Skeletal muscle satellite cell (primary cell): Measurements from ENCODE around the gene GSDME.

ENCODE experiments used
- H3K27me3 ChIP-seq: 2 replicates; pipeline ENCODE4 v1.7.0; 2013; ENCODE audit warnings: low read length; ENCODE audit not compliant: control insufficient read depth, insufficient read depth
- H3K36me3 ChIP-seq: 2 replicates; pipeline ENCODE4 v1.7.0; 2013; ENCODE audit warnings: mild to moderate bottlenecking, control low read depth, low read length; ENCODE audit not compliant: insufficient read depth
- H3K4me1 ChIP-seq: 2 replicates; pipeline ENCODE4 v1.7.0; 2013; ENCODE audit warnings: low read length; ENCODE audit not compliant: control insufficient read depth, insufficient read depth
- H3K4me2 ChIP-seq: 2 replicates; pipeline ENCODE4 v1.7.0; 2013; ENCODE audit warnings: mild to moderate bottlenecking, low read length
- H3K4me3 ChIP-seq: 2 replicates; pipeline ENCODE4 v1.7.0; 2013; ENCODE audit warnings: low read length
- H3K9ac ChIP-seq: 2 replicates; pipeline ENCODE4 v1.7.0; 2013; ENCODE audit warnings: mild to moderate bottlenecking, low read depth, low read length, moderate library complexity
- H3K9me3 ChIP-seq: replicated peaks from 2 replicates; pipeline ENCODE4 v1.7.0; 2013; ENCODE audit warnings: mild to moderate bottlenecking, control low read depth, low read length

GSDME gene

DNA sequence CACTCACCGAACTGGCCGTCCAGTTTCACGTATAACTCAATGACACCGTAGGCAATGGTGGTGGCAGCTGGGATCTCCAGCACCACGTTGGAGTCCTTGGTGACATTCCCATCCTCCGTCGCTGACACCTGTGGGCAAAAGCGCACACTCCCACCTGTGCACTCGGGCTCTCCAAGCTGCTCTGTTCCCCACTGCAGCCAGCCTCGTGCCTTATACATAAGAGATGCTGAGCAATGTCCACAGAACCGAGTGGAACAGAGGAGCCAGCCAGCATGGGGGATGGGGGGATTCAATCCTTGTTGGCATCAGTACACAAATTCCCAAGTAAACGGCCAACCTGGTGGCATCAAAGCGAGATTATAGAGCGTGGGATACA, 40.0 kb downstream of the GSDME start:
- Histone ChIP-seq H3K9ac (no peak overlapping the region), H3K4me3 (no peak overlapping the region), H3K36me3 (no peaks in the 10 kb centered on the region), H3K4me1 (peaks cover 13% of the 10 kb centered on the region), H3K27me3 (no peaks in the 10 kb centered on the region), H3K4me2 (no peak overlapping the region), H3K9me3 (no peaks in the 10 kb centered on the region)

DNA sequence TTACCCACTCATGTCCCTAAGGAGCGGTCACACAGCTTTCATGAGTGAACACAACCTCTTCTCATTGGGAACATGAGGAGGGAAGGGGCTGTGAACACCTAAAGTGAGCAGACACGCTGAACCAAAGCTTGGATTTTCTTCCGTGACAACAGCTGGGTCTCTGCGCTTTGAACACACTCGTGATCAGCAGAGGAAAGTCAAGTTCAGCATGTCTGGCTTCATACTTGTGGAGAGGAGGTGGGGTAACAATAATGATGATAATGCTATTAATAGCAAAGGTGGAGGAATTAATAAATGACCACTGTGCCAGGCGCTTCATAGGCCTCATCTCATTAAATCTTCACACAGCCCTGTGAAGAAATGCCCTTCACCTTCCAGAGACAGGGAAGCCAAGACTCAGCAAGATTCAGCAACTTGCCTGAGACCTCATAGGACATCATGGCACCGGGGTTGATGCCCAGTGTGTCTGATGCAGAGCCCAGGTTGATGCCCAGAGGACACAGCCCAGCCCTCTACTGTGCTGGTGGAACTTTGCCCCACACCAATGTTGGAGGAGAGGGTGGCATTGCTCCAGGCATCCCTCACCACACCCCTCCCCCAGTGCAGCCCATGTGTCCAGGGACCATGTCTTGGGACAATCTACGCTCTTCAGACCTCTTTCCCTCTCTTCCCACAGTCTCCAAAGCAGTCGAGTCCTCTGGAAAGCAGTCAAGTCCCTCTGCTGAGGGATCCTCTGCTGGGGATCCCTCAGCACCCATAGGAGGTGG, 40.6 kb downstream of the GSDME start:
- H3K4me3 ChIP-seq: no peak overlapping the region
- no peaks in the 10 kb centered on the region for H3K27me3 ChIP-seq
- H3K9me3 ChIP-seq: no peaks in the 10 kb centered on the region
- no peak overlapping the region for H3K4me2 ChIP-seq
- no peaks in the 10 kb centered on the region for H3K36me3 ChIP-seq
- no peak overlapping the region for H3K9ac ChIP-seq
- peaks cover 13% of the 10 kb centered on the region for H3K4me1 ChIP-seq

DNA sequence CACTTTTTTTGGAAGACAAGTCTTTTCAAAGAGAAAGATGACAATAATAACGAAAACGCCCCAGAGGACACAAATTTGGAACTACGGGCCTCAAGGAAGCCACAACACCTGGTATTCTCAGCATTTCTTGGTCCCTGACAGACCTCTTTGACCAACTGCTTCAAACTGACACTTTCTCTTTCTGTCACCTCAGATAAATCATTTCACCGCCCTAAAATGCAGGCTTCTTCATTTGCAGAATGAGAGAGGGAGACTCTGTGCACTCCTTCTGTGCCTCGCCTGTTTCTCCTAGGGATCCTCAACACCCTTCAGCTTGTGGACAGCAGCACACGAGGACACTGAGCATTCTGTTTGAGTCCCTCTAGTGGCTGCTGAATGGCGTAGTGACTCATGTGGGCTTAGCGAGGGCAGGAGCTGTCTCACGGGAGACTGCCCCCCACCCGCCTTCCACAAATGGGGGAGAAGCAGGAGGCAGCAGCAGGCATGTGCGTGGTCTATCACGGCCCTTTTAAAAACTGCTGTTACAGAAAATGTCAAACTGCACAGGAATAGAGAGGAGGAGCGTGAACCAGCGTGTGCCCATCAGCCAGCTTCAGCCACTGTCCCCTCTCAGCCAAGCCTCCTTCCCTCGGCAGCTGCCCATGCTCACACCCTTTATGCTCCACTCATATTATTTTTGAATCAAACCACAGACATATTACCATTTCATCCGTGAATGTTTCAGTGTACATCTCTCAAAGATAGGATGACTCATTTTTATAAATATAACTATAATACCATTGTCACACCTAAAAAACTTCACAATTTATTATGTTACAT, 41.4 kb downstream of the GSDME start:
- H3K27me3 ChIP-seq: no peaks in the 10 kb centered on the region
- H3K4me1 ChIP-seq: peaks cover 13% of the 10 kb centered on the region
- H3K36me3 ChIP-seq: no peaks in the 10 kb centered on the region
- no peak overlapping the region for H3K4me3 ChIP-seq
- H3K9ac ChIP-seq: no peak overlapping the region
- no peaks in the 10 kb centered on the region for H3K9me3 ChIP-seq
- peak overlapping the region; percentile 20 for H3K4me2 ChIP-seq

DNA sequence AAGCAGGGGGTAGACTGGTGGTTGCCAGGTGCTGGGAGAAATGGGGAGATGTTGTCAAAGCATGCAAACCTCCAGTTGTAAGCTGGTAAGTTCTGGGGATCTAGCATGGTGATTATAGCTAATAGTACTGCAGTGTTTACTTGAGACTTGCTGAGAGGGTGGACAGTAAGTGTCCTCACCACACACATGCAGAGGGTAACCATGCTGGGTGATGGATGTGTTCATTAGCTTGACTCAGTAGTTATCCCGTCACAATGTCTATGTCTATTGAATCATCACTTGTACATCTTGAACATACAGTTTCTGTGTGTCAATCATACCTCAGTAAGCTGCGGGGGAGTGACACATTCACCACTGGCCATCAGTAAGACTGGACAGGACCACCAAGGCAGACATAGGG, 42.1 kb downstream of the GSDME start:
- H3K4me1 ChIP-seq: peaks cover 13% of the 10 kb centered on the region
- no peak overlapping the region for H3K4me2 ChIP-seq
- no peak overlapping the region for H3K4me3 ChIP-seq
- H3K9me3 ChIP-seq: no peaks in the 10 kb centered on the region
- no peak overlapping the region for H3K9ac ChIP-seq
- H3K27me3 ChIP-seq: no peaks in the 10 kb centered on the region
- no peaks in the 10 kb centered on the region for H3K36me3 ChIP-seq

DNA sequence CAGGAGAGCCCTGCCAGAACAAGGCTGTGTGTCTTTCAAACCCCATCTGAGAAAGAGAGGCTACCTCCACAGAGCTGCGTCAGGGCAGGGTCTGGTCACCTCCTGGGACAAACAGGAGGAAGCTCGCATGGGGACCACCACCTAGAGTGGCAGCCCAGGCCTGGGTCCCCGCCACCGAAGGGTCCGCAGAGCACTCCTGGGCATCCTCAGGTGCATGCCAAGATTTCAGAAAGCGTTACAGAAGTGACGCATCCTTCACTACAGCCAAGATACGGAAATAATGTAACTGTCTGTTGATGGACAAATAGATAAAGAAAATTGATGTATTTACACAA, 42.6 kb downstream of the GSDME start:
- H3K4me2 ChIP-seq: no peak overlapping the region
- H3K9ac ChIP-seq: no peak overlapping the region
- no peaks in the 10 kb centered on the region for H3K27me3 ChIP-seq
- no peak overlapping the region for H3K4me3 ChIP-seq
- peaks cover 5% of the 10 kb centered on the region for H3K36me3 ChIP-seq
- H3K9me3 ChIP-seq: no peaks in the 10 kb centered on the region
- peaks cover 13% of the 10 kb centered on the region for H3K4me1 ChIP-seq

DNA sequence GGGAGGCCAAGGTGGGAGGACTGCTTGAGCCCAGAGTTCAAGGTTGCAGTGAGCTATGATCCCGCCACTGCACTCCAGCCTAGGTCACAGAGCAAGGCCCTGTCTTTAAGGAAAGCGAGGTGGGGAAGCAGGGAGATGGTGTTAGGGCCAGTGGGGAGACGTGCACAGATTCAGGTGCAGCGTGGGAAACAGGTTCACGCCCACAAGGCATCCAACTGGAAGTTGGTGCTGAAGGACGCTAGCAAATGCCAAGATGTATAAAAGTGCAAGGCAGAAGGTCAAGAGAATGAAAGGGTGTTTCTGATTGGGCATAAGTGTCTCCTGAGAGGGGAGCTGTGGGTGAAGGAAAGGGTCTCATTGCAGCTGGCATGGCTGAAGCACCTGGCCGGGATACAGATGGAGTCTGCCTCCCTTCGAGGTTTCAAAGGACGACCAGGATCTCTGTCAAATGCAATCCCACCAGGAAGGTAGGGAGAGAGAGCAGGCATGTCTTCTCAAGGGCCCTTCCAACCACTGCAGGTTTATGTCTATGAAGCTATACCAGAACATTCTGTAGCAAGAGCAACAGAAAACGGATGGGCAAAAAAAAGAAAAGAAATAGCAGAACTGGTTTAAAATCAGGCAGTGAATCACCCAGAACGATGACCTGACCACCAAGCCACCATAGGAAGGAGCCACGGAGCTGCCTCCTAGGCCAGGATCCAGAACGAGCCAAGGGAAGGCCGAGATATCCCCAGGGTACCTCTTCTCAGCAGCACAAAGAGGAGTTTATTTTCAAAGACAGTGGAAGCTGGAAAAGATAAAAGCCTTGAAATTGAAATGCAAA, 43.2 kb downstream of the GSDME start:
- H3K4me1 ChIP-seq: peaks cover 13% of the 10 kb centered on the region
- no peaks in the 10 kb centered on the region for H3K9me3 ChIP-seq
- H3K4me2 ChIP-seq: no peak overlapping the region
- no peak overlapping the region for H3K9ac ChIP-seq
- H3K4me3 ChIP-seq: no peak overlapping the region
- no peaks in the 10 kb centered on the region for H3K27me3 ChIP-seq
- peaks cover 11% of the 10 kb centered on the region for H3K36me3 ChIP-seq

DNA sequence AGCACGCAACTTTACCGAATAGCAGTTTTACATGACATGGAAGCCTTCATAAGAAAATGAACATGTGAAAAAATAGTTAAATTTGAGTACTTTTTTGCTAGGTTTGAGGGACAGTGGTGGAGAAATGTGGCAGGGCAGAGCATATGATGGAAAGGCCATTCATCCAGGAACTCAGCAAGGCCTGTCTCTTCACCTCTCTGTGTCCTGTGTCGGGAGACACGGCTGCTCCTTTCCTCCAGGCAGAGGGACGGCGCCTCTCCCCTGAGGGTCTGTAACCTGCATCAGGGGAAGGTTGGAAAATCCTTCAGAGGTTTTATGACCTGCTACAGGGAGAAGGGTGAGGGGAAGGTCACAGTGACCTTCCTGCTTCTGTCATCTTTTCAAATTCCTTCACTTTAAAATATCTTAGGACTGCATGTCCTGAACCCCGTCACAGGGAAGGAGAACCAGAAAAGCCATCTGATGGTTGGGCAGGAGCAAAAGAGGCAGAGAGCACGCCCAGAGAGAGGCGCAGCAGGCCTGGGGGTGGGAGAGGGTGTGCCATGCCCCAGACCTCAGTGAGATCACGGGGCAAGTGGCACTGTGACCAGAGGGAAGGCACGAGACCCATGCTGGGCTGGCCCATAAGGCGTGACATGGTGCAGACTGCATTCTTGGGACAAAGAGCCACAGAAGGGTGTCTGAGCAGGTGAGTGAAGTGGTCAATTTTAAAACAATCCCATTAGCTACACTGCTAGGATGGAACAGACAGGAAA, 44.0 kb downstream of the GSDME start:
- Histone ChIP-seq H3K36me3 (peaks cover 13% of the 10 kb centered on the region), H3K9me3 (no peaks in the 10 kb centered on the region), H3K27me3 (no peaks in the 10 kb centered on the region), H3K4me1 (peaks cover 14% of the 10 kb centered on the region), H3K4me2 (no peak overlapping the region), H3K4me3 (no peak overlapping the region), H3K9ac (no peak overlapping the region)

DNA sequence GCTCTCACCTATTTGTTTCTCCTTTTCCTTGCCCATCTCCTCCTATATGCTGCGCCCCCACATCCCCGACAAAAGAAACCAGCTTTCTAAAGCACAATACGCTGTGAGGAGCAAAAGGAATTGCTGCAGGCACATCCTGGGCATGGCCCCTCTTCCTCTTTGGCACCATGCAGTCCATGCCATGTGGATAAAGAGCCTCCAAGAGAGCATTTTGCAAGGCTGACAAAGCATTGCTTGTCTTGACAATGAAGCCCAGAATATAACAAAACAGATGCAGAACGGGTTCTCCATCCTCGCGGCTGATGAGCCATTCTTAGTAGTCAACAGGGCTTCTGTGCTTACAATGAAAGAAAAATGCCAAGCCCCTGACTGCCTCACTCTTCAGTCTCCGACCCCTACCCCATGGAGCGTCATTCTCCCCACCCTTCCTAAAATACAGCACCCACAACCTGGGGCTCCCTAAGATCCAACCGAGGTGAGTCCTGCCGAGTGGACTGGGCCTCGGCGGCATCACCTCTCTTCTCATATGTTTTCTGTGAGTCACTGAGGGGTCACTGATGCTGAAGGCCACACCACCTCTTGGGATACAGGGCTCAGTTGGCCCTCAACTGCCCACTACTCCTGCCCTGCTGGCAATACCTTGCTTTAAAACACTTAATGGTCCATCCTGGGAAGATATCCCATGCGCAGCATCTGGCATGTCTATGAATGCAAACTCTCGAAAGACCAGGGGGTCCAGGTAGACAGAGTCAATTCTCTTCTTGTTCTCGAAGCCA, 47.5 kb downstream of the GSDME start:
- Histone ChIP-seq H3K4me1 (peaks cover 4% of the 10 kb centered on the region), H3K4me2 (no peak overlapping the region), H3K36me3 (peaks cover 28% of the 10 kb centered on the region), H3K4me3 (no peak overlapping the region), H3K9me3 (no peaks in the 10 kb centered on the region), H3K27me3 (no peaks in the 10 kb centered on the region), H3K9ac (no peak overlapping the region)

DNA sequence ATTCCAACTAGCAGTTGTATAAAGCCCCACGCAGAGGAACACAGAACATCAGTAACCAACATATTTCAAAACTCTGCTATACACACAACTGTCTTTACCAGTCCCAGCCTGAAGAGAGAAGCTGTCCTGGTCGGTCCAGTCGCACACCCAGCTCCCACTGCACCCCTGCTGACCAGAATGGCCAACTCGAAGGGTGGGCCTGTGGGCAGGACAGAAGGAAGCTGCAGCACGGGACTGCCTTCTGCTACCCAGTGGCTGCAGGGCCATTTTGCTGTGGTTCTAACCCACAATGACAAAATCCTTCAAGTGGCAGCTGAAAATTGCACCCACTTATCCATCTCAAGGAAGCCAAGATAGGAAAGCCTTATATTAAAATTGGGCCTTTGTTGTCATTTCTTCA, 48.2 kb downstream of the GSDME start:
- no peaks in the 10 kb centered on the region for H3K27me3 ChIP-seq
- no peaks in the 10 kb centered on the region for H3K9me3 ChIP-seq
- peaks cover 28% of the 10 kb centered on the region for H3K36me3 ChIP-seq
- no peak overlapping the region for H3K4me2 ChIP-seq
- H3K4me3 ChIP-seq: no peak overlapping the region
- H3K4me1 ChIP-seq: peaks cover 4% of the 10 kb centered on the region
- H3K9ac ChIP-seq: no peak overlapping the region

DNA sequence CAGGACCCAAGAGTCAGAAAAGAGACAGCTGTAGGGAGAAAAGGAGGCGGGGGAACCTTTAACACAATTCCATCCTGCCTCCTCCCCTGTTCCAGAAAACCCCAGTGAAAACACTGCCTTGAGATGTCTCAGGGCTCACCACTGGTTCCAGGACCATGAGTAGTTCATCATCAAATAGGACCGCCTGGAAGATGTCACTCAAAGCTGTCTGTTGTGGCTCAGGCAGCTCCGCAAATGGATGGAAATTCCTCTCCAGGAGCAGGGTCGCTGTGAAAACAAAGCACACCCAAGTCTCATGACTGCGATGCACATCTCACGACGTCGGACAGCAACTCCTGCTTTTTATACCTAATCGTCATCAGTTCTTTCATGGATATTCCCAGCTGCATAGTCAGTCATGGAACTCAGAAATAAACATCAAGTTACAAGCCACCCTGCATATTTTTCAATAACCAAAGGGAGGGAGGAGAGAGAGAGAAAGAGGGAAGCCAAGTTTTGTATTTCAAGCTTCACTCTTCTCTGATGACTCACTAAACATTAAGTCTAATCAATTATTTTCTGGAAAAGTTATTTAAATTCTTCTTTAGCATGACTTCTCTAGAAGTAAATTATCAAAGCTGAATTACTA, 49.2 kb downstream of the GSDME start:
- peaks cover 28% of the 10 kb centered on the region for H3K36me3 ChIP-seq
- H3K9ac ChIP-seq: no peak overlapping the region
- H3K4me3 ChIP-seq: no peak overlapping the region
- H3K27me3 ChIP-seq: no peaks in the 10 kb centered on the region
- no peak overlapping the region for H3K4me2 ChIP-seq
- H3K4me1 ChIP-seq: peaks cover 8% of the 10 kb centered on the region
- H3K9me3 ChIP-seq: no peaks in the 10 kb centered on the region
